ENCODE data around the gene RNF207. TPM values are rescaled to one million over a fixed set of nuclear protein-coding genes. Genes with fewer than 3 reads are reported as not detected.

RNF207 gene
- polyA plus RNA-seq, 1 donor from 2014 or later, result 3.5 TPM

DNA sequence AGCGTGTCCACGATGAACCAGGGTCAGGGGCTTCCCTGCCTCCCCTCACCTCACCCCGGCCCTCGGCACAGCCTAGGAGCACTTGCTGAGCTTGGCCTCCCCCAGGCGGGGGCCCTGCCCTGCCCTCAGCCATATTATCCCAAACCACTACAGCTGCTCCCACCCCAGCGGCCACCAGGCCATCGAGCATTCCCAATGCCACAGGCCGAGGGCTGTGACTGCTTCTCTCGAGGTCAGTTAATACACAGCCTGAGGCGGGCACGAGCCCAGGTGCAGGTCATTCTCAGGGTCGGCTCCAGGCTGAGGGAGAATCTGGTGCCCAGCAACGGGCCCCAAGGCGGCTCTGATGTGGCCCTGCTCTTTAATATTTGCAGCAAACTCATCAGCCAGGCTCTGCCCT, 63.4 kb downstream of the RNF207 start:
- no peak overlapping the region for H3K4me3 ChIP-seq (ENCODE audit: low read length)
- no peak overlapping the region for H3K4me2 ChIP-seq (ENCODE audit: low read length)
- H3K36me3 ChIP-seq (ENCODE audit: insufficient read depth, low read length), result no peaks in the 10 kb centered on the region
- H2AFZ ChIP-seq (ENCODE audit: low read depth, low read length), result no peak overlapping the region
- H3K9me2 ChIP-seq (ENCODE audit: insufficient read depth, low read length), result no peaks in the 10 kb centered on the region
- no peak for TF ChIP-seq RAD21 (conservative IDR thresholded peaks at IDR 0.05)
- no peak for TF ChIP-seq MXI1 (conservative IDR thresholded peaks at IDR 0.05; ENCODE audit: poor library complexity, severe bottlenecking)
- no peak for TF ChIP-seq POLR2AphosphoS5 (IDR thresholded peaks at IDR 0.05)
- TF ChIP-seq SMC3 (conservative IDR thresholded peaks at IDR 0.05; ENCODE audit: poor library complexity), result no peak
- TF ChIP-seq EZH2 (IDR thresholded peaks at IDR 0.05; ENCODE audit: borderline replicate concordance, insufficient read depth, low read length, poor library complexity, severe bottlenecking), result no peak
- TF ChIP-seq EP300 (conservative IDR thresholded peaks at IDR 0.05; ENCODE audit: poor library complexity, severe bottlenecking), result no peak
- no peak for TF ChIP-seq TAF1 (IDR thresholded peaks at IDR 0.05; ENCODE audit: low read depth)
- TF ChIP-seq, protein P1, sequence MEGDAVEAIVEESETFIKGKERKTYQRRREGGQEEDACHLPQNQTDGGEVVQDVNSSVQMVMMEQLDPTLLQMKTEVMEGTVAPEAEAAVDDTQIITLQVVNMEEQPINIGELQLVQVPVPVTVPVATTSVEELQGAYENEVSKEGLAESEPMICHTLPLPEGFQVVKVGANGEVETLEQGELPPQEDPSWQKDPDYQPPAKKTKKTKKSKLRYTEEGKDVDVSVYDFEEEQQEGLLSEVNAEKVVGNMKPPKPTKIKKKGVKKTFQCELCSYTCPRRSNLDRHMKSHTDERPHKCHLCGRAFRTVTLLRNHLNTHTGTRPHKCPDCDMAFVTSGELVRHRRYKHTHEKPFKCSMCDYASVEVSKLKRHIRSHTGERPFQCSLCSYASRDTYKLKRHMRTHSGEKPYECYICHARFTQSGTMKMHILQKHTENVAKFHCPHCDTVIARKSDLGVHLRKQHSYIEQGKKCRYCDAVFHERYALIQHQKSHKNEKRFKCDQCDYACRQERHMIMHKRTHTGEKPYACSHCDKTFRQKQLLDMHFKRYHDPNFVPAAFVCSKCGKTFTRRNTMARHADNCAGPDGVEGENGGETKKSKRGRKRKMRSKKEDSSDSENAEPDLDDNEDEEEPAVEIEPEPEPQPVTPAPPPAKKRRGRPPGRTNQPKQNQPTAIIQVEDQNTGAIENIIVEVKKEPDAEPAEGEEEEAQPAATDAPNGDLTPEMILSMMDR (IDR thresholded peaks at IDR 0.05; ENCODE audit: poor library complexity, severe bottlenecking), result no peak
- TF ChIP-seq, protein P2, sequence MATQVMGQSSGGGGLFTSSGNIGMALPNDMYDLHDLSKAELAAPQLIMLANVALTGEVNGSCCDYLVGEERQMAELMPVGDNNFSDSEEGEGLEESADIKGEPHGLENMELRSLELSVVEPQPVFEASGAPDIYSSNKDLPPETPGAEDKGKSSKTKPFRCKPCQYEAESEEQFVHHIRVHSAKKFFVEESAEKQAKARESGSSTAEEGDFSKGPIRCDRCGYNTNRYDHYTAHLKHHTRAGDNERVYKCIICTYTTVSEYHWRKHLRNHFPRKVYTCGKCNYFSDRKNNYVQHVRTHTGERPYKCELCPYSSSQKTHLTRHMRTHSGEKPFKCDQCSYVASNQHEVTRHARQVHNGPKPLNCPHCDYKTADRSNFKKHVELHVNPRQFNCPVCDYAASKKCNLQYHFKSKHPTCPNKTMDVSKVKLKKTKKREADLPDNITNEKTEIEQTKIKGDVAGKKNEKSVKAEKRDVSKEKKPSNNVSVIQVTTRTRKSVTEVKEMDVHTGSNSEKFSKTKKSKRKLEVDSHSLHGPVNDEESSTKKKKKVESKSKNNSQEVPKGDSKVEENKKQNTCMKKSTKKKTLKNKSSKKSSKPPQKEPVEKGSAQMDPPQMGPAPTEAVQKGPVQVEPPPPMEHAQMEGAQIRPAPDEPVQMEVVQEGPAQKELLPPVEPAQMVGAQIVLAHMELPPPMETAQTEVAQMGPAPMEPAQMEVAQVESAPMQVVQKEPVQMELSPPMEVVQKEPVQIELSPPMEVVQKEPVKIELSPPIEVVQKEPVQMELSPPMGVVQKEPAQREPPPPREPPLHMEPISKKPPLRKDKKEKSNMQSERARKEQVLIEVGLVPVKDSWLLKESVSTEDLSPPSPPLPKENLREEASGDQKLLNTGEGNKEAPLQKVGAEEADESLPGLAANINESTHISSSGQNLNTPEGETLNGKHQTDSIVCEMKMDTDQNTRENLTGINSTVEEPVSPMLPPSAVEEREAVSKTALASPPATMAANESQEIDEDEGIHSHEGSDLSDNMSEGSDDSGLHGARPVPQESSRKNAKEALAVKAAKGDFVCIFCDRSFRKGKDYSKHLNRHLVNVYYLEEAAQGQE (IDR thresholded peaks at IDR 0.05; ENCODE audit: borderline replicate concordance), result no peak
- H3K79me2 ChIP-seq (replicated peaks; ENCODE audit: insufficient read depth, low read length), result no peaks in the 10 kb centered on the region
- no peaks in the 10 kb centered on the region for H3K27me3 ChIP-seq (ENCODE audit: insufficient read depth, low read depth, low read length)
- H3F3A ChIP-seq (ENCODE audit: insufficient read depth, low read length, poor library complexity, severe bottlenecking), result no peaks in the 10 kb centered on the region
- no peaks in the 10 kb centered on the region for H3K9me3 ChIP-seq (ENCODE audit: low read length)
- no peak overlapping the region for H3K9ac ChIP-seq (ENCODE audit: low read length)
- H3K27ac ChIP-seq (ENCODE audit: low read length), result no peak overlapping the region
- no peaks in the 10 kb centered on the region for H4K20me1 ChIP-seq (ENCODE audit: insufficient read depth)

DNA sequence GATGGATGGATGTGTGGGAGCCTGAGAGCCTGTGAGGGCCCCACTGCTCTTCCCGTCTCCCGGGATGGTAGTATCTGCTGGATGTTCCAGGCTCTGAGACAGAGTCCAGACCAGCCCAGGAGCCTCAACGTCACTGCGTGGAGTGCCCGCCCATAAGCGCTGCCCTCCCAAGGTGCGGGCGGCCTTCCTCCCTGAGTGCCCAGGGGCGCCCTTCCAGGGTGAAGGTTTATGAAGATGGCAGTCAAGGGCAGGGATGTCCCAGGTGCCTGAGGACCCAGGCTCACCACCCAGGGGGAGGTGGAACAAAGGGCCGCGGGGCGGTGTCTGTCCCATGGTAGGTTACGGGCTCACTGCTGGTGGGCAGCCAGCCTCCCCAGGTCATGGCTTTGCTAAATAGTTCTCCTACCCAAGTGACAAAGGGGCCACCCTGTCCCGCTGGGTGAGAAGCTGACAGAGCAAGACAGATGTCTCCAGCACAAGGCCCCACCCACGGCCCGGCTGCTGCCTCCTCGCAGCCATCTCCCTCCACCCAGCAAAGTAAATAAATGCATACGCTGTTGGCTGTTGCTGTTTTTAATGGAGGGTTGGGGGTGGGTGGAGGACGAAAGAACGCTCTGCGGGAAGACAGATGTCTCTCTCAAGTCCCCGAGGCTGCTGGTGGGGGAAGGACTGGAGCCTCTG, 63.9 kb downstream of the RNF207 start:
- no peaks in the 10 kb centered on the region for H3K27me3 ChIP-seq (ENCODE audit: insufficient read depth, low read depth, low read length)
- H3K27ac ChIP-seq (ENCODE audit: low read length), result no peak overlapping the region
- no peaks in the 10 kb centered on the region for H3K36me3 ChIP-seq (ENCODE audit: insufficient read depth, low read length)
- no peak overlapping the region for H3K9ac ChIP-seq (ENCODE audit: low read length)
- no peaks in the 10 kb centered on the region for H3F3A ChIP-seq (ENCODE audit: insufficient read depth, low read length, poor library complexity, severe bottlenecking)
- no peaks in the 10 kb centered on the region for H4K20me1 ChIP-seq (ENCODE audit: insufficient read depth)
- no peak overlapping the region for H3K4me2 ChIP-seq (ENCODE audit: low read length)
- H3K9me2 ChIP-seq (ENCODE audit: insufficient read depth, low read length), result no peaks in the 10 kb centered on the region
- TF ChIP-seq SMC3 (conservative IDR thresholded peaks at IDR 0.05; ENCODE audit: poor library complexity), result no peak
- TF ChIP-seq POLR2AphosphoS5 (IDR thresholded peaks at IDR 0.05), result no peak
- TF ChIP-seq EZH2 (IDR thresholded peaks at IDR 0.05; ENCODE audit: borderline replicate concordance, insufficient read depth, low read length, poor library complexity, severe bottlenecking), result no peak
- TF ChIP-seq MXI1 (conservative IDR thresholded peaks at IDR 0.05; ENCODE audit: poor library complexity, severe bottlenecking), result no peak
- TF ChIP-seq EP300 (conservative IDR thresholded peaks at IDR 0.05; ENCODE audit: poor library complexity, severe bottlenecking), result no peak
- TF ChIP-seq TAF1 (IDR thresholded peaks at IDR 0.05; ENCODE audit: low read depth), result no peak
- TF ChIP-seq, protein P1 (IDR thresholded peaks at IDR 0.05; ENCODE audit: poor library complexity, severe bottlenecking), result no peak
- TF ChIP-seq, protein P2 (IDR thresholded peaks at IDR 0.05; ENCODE audit: borderline replicate concordance), result no peak
- TF ChIP-seq RAD21 (conservative IDR thresholded peaks at IDR 0.05), result no peak
- no peaks in the 10 kb centered on the region for H3K9me3 ChIP-seq (ENCODE audit: low read length)
- H3K4me3 ChIP-seq (ENCODE audit: low read length), result no peak overlapping the region
- no peak overlapping the region for H2AFZ ChIP-seq (ENCODE audit: low read depth, low read length)
- no peaks in the 10 kb centered on the region for H3K79me2 ChIP-seq (replicated peaks; ENCODE audit: insufficient read depth, low read length)
